ENCODE data around the gene METTL26. TPM values are rescaled to one million over a fixed set of nuclear protein-coding genes. Genes with fewer than 3 reads are reported as not detected.
A peak's percentile ranks its signal among the peaks of the same experiment; 100 is the strongest.

Gene METTL26
- total and polyA plus RNA-seq, 2 of the 4 experiments (the other 2 are of a cell fraction), result 46.8 to 128 TPM

GRCh38 chr16:684961-685696 is 49.0 kb upstream of the METTL26 start:
- ATAC-seq (ENCODE audit: low read depth) (no peak), DNase-seq (no peak)
- no peak overlapping the region for H3K18ac ChIP-seq (ENCODE audit: low read depth, low read length)
- no peak overlapping the region for H4K5ac ChIP-seq (ENCODE audit: low read depth, low read length)
- no TSS peak for BruUV-seq (replicated peaks)
- no peak overlapping the region for H3K9ac ChIP-seq (ENCODE audit: low read depth, low read length)
- no peak overlapping the region for H3K23ac ChIP-seq (ENCODE audit: low read depth, low read length)
- peaks cover 13% of the 10 kb centered on the region for H3K9me1 ChIP-seq (ENCODE audit: insufficient read depth, low read length)
- H3K27ac ChIP-seq (ENCODE audit: insufficient read depth, low read length), result no peak overlapping the region
- intact Hi-C loops (cut with micrococcal nuclease), result no loop called here
- in situ Hi-C loops (cut with MboI; ENCODE audit: low sequenced_read_pairs), result no loop called here
- H2AFZ ChIP-seq (replicated peaks; ENCODE audit: low read length, poor library complexity), result peak overlapping the region; percentile 40
- no peak overlapping the region for H2BK5ac ChIP-seq (ENCODE audit: low read depth, low read length, poor library complexity, severe bottlenecking)
- H3K4me1 ChIP-seq (ENCODE audit: control insufficient read depth, insufficient read depth, low read length), result peaks cover 30% of the 10 kb centered on the region
- no peaks in the 10 kb centered on the region for H3K27me3 ChIP-seq (ENCODE audit: control insufficient read depth, insufficient read depth, low read length)
- H2AK5ac ChIP-seq (ENCODE audit: low read depth, low read length), result no peak overlapping the region
- no peaks in the 10 kb centered on the region for H3K9me3 ChIP-seq (ENCODE audit: control insufficient read depth, insufficient read depth, low read length)
- no peak overlapping the region for H3K4ac ChIP-seq (ENCODE audit: low read depth, low read length)
- no peak overlapping the region for H3K4me3 ChIP-seq (ENCODE audit: insufficient read depth, low read depth, low read length)
- CTCF ChIA-PET, result no interaction called here
- H3K56ac ChIP-seq (ENCODE audit: extremely low read depth, insufficient read depth, low read length), result no peak overlapping the region
- dilution Hi-C loops (cut with HindIII; ENCODE audit: low sequenced_read_pairs, unreplicated experiment), result no loop called here
- no peak overlapping the region for H3K14ac ChIP-seq (replicated peaks; ENCODE audit: low read depth, low read length)
- no peak overlapping the region; a peak in 1 of 4 replicates for H4K8ac ChIP-seq (ENCODE audit: low read depth in 2 of 2, low read length in 2 of 2)
- no peak overlapping the region for H2BK20ac ChIP-seq (ENCODE audit: low read depth, low read length)
- peaks cover 32% of the 10 kb centered on the region for H4K20me1 ChIP-seq (ENCODE audit: insufficient read depth, low read length)
- H3K4me2 ChIP-seq (ENCODE audit: low read depth, low read length), result no peak overlapping the region
- peaks cover 41% of the 10 kb centered on the region for H3K36me3 ChIP-seq (ENCODE audit: control insufficient read depth, insufficient read depth, low read length)
- H2BK15ac ChIP-seq (ENCODE audit: low read depth, low read length), result no peak overlapping the region
- TF ChIP-seq POLR2A (IDR thresholded peaks at IDR 0.05; ENCODE audit: low read depth, low read length) (no peak), RCOR1 (IDR thresholded peaks at IDR 0.05; ENCODE audit: insufficient replicate concordance, low read length) (no peak), FOS (IDR thresholded peaks at IDR 0.05; ENCODE audit: low read depth, low read length) (no peak), CEBPB (IDR thresholded peaks at IDR 0.05; ENCODE audit: low read depth, low read length) (no peak), USF2 (IDR thresholded peaks at IDR 0.05; ENCODE audit: low read depth, low read length) (no peak), MXI1 (IDR thresholded peaks at IDR 0.05; ENCODE audit: borderline replicate concordance, low read depth, low read length) (no peak), RAD21 (IDR thresholded peaks at IDR 0.05; ENCODE audit: low read length) (no peak), MAZ (IDR thresholded peaks at IDR 0.05; ENCODE audit: borderline replicate concordance, low read depth, low read length) (no peak), RFX5 (IDR thresholded peaks at IDR 0.05; ENCODE audit: low read depth, low read length) (no peak), CTCF (conservative IDR thresholded peaks at IDR 0.05; ENCODE audit: low read depth, low read length) (no peak), CHD1 (IDR thresholded peaks at IDR 0.05; ENCODE audit: low read depth, low read length) (no peak), NFE2L2 (IDR thresholded peaks at IDR 0.05; ENCODE audit: low read depth, low read length) (no peak), ELK1 (IDR thresholded peaks at IDR 0.05; ENCODE audit: borderline replicate concordance, low read depth, low read length) (no peak), MAFK (IDR thresholded peaks at IDR 0.05; ENCODE audit: low read depth, low read length) (no peak), BHLHE40 (IDR thresholded peaks at IDR 0.05; ENCODE audit: low read depth, low read length) (no peak), SMC3 (IDR thresholded peaks at IDR 0.05; ENCODE audit: low read depth, low read length) (no peak)
- WGBS, 2 experiments (ENCODE audit: extremely low coverage in 2 of 2, insufficient read length in 1 of 2), result 98% methylated on average over 44 of the region's 61 CpGs; no CpG with 5 or more reads in 1 of the 2 experiments
- no peak overlapping the region for H2BK120ac ChIP-seq (ENCODE audit: low read depth, low read length)
- H3K79me1 ChIP-seq (ENCODE audit: low read depth in 1 of 2, low read length in 2 of 2), result peaks cover 19 to 64% of the 10 kb centered on the region in 2 experiments
- POLR2A ChIA-PET (ENCODE audit: unreplicated experiment), result no interaction called here
- no peak overlapping the region for H4K91ac ChIP-seq (ENCODE audit: insufficient read depth, low read depth, low read length)
- H2AK9ac ChIP-seq (replicated peaks; ENCODE audit: low read depth, low read length, poor library complexity), result peak overlapping the region; percentile 50

All from IMR-90 (cell line).